Endothelial cell (in vitro differentiated cells): ENCODE data around the gene DLL4. TPM values are rescaled to one million over a fixed set of nuclear protein-coding genes. Genes with fewer than 3 reads are reported as not detected.

Experiments used
- DNase-seq: peaks from one replicate; pipeline ENCODE4 v3.0.0; 2021; ENCODE audit warnings: low spot score
- H3K27ac Mint-ChIP-seq: one replicate; pipeline ENCODE4 v1.8.0; 2021; ENCODE audit warnings: mixed read lengths, inconsistent platforms; ENCODE audit not compliant: unreplicated experiment
- H3K27me3 Mint-ChIP-seq: one replicate; pipeline ENCODE4 v1.8.0; 2021; ENCODE audit warnings: mild to moderate bottlenecking, moderate library complexity, mixed read lengths, inconsistent platforms; ENCODE audit not compliant: unreplicated experiment
- H3K36me3 Mint-ChIP-seq: one replicate; pipeline ENCODE4 v1.8.0; 2021; ENCODE audit warnings: mild to moderate bottlenecking, low read depth, mixed read lengths, inconsistent platforms; ENCODE audit not compliant: unreplicated experiment
- H3K4me1 Mint-ChIP-seq: one replicate; pipeline ENCODE4 v1.8.0; 2021; ENCODE audit warnings: mild to moderate bottlenecking, mixed read lengths, inconsistent platforms; ENCODE audit not compliant: unreplicated experiment
- H3K4me3 Mint-ChIP-seq: one replicate; pipeline ENCODE4 v1.8.0; 2021; ENCODE audit warnings: mild to moderate bottlenecking, mixed read lengths, inconsistent platforms; ENCODE audit not compliant: unreplicated experiment
- H3K9me3 Mint-ChIP-seq: one replicate; pipeline ENCODE4 v1.8.0; 2021; ENCODE audit warnings: mixed read lengths, inconsistent platforms; ENCODE audit not compliant: unreplicated experiment
- CTCF ChIP-seq: fragments of 200-600 bp; sonication (generic); IDR thresholded peaks from one replicate; pipeline ENCODE4 v1.5.0; 2021; ENCODE audit warnings: antibody characterized with exemption; ENCODE audit not compliant: unreplicated experiment
- total RNA-seq: library from RNA; stranded (reverse); fragmentation: NEBNext Ultra II Directional; extraction: Animal tissue kit (Norgen Biotek cat#: 25700); gene quantifications from one replicate; pipeline ENCODE4 v1.2.1, GENCODE V29; 2021; ENCODE audit not compliant: unreplicated experiment

DLL4 gene
- total RNA-seq, 1 donor from 2014 or later = 257 TPM

GRCh38 chr15:40955930-40956540 lies 26.9 kb downstream of the DLL4 start:
- no peak for TF ChIP-seq CTCF
- H3K27ac Mint-ChIP-seq = peak overlapping the region; percentile 4

GRCh38 chr15:40956541-40956982 lies 27.4 kb downstream of the DLL4 start:
- Mint-ChIP-seq H3K27me3 (peaks cover 13% of the 10 kb centered on the region), H3K27ac (peak overlapping the region; percentile 4), H3K4me3 (no peak overlapping the region), H3K4me1 (peaks cover 34% of the 10 kb centered on the region), H3K9me3 (no peaks in the 10 kb centered on the region), H3K36me3 (peaks cover 16% of the 10 kb centered on the region)
- no peak for DNase-seq
- no peak for TF ChIP-seq CTCF

More at GRCh38 chr15:40955930-40956540, 26.9 kb downstream of the DLL4 start:
- no peak for DNase-seq
- H3K4me1 Mint-ChIP-seq = peaks cover 34% of the 10 kb centered on the region
- peaks cover 16% of the 10 kb centered on the region for H3K36me3 Mint-ChIP-seq
- H3K27me3 Mint-ChIP-seq = peaks cover 13% of the 10 kb centered on the region
- H3K4me3 Mint-ChIP-seq = no peak overlapping the region
- no peaks in the 10 kb centered on the region for H3K9me3 Mint-ChIP-seq

GRCh38 chr15:40957041-40957555 lies 28.0 kb downstream of the DLL4 start:
- H3K4me1 Mint-ChIP-seq = peaks cover 30% of the 10 kb centered on the region
- no peak for TF ChIP-seq CTCF
- no peak overlapping the region for H3K27ac Mint-ChIP-seq

DNA sequence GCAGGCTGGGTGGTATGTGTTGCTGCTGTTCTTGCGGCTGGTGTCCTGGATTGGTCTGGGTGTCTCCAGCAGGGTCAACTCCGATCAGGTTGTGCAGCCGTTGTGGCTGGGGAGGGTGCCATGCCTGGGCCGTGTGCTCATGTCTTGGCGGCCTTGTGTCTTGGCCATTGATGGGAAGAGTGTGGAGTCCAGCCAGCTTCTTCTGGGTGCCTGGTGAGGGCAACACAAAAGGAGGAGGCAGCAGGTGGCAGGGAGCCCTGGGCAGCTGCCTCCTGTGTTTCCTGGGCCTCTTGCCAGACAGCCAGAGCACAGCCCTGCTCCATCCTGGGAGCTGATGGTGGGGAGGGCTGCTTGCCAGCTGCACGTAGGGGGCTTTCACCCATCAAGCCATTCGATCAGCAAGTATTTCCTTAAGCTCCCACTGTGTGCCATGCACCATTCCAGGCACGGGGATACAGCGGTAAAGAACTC lies 28.5 kb downstream of the DLL4 start:
- no peaks in the 10 kb centered on the region for H3K9me3 Mint-ChIP-seq
- peaks cover 16% of the 10 kb centered on the region for H3K36me3 Mint-ChIP-seq
- DNase-seq = no peak
- H3K4me1 Mint-ChIP-seq = peaks cover 29% of the 10 kb centered on the region
- H3K4me3 Mint-ChIP-seq = no peak overlapping the region
- H3K27ac Mint-ChIP-seq = no peak overlapping the region
- TF ChIP-seq CTCF = no peak
- peaks cover 13% of the 10 kb centered on the region for H3K27me3 Mint-ChIP-seq

More at GRCh38 chr15:40957041-40957555, 28.0 kb downstream of the DLL4 start:
- DNase-seq = no peak
- Mint-ChIP-seq H3K4me3 (no peak overlapping the region), H3K36me3 (peaks cover 16% of the 10 kb centered on the region), H3K9me3 (no peaks in the 10 kb centered on the region), H3K27me3 (peaks cover 13% of the 10 kb centered on the region)

DNA sequence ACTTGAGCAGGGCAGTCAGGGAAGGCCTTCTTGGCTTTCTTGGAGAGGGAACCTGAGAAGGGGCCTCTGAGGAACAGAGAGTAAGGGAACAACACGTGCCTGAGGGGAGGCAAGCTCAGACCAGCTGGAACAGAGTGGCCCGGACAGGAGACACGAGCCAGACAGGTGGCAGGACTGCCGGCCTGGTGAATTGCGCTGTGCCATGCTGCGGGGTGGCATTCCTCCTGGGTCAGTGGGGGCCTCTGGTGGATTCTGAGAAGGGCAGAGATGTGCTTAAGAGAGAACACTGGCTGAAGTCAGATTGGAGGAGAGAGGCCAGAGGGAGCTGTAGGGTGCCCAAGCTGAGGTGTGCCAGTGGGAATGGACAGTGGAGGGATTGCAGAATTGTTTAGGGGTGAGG lies 29.0 kb downstream of the DLL4 start:
- no peak for TF ChIP-seq CTCF
- H3K4me1 Mint-ChIP-seq = peaks cover 29% of the 10 kb centered on the region
- peaks cover 16% of the 10 kb centered on the region for H3K36me3 Mint-ChIP-seq
- H3K4me3 Mint-ChIP-seq = no peak overlapping the region
- peaks cover 16% of the 10 kb centered on the region for H3K27me3 Mint-ChIP-seq
- no peak overlapping the region for H3K27ac Mint-ChIP-seq
- no peak for DNase-seq
- no peaks in the 10 kb centered on the region for H3K9me3 Mint-ChIP-seq
